ENCODE measurements around the gene RBM19.

Gene RBM19

GRCh38 chr12:113774526-113774925 is 191.6 kb downstream of the RBM19 start:
- DNase-seq (ENCODE audit: extremely low read depth, low read depth): no peak
- TF ChIP-seq CTCF (IDR thresholded peaks at IDR 0.05; ENCODE audit: low read depth, low read length): no peak

- TF ChIP-seq CTCF (IDR thresholded peaks at IDR 0.05; ENCODE audit: low read depth, low read length): no peak
- no peak for DNase-seq (ENCODE audit: extremely low read depth, low read depth)
Observed at GRCh38 chr12:113772505-113773030, 193.6 kb downstream of the RBM19 start.

GRCh38 chr12:113770389-113770865 is 195.7 kb downstream of the RBM19 start:
- no peak for DNase-seq (ENCODE audit: extremely low read depth, low read depth)
- no peak for TF ChIP-seq CTCF (IDR thresholded peaks at IDR 0.05; ENCODE audit: low read depth, low read length)

GRCh38 chr12:113769305-113769704 is 196.8 kb downstream of the RBM19 start:
- TF ChIP-seq CTCF (IDR thresholded peaks at IDR 0.05; ENCODE audit: low read depth, low read length): no peak

GRCh38 chr12:113768850-113769249 is 197.3 kb downstream of the RBM19 start:
- no peak for TF ChIP-seq CTCF (IDR thresholded peaks at IDR 0.05; ENCODE audit: low read depth, low read length)

More at GRCh38 chr12:113769305-113769704, 196.8 kb downstream of the RBM19 start:
- DNase-seq (ENCODE audit: extremely low read depth, low read depth): no peak

GRCh38 chr12:113766879-113767878 is 198.9 kb downstream of the RBM19 start:
- peak; percentile 34 for DNase-seq (ENCODE audit: extremely low read depth, low read depth)
- no peak for TF ChIP-seq CTCF (IDR thresholded peaks at IDR 0.05; ENCODE audit: low read depth, low read length)

More at GRCh38 chr12:113768850-113769249, 197.3 kb downstream of the RBM19 start:
- no peak for DNase-seq (ENCODE audit: extremely low read depth, low read depth)

Measured in AG09319 (cell line).